GM12878 (cell line): Measurements from ENCODE around the gene TBC1D10A. TPM values are rescaled to one million over a fixed set of nuclear protein-coding genes. Genes with fewer than 3 reads are reported as not detected.

Source experiments
- ESRRA ChIP-seq: IDR thresholded peaks from 2 replicates; pipeline ENCODE4 v1.6.1; 2012; ENCODE audit warnings: mild to moderate bottlenecking, low read length, improper control_type of control experiment
- FOS ChIP-seq: IDR thresholded peaks from 3 replicates; pipeline ENCODE4 v1.6.1; 2011; ENCODE audit warnings: borderline replicate concordance; ENCODE audit not compliant: insufficient read length; ENCODE audit errors: extremely low read depth
- PAX8 ChIP-seq: fragments of 450-650 bp; IDR thresholded peaks from 2 replicates; pipeline ENCODE4 v1.6.1; 2017; ENCODE audit warnings: mild to moderate bottlenecking, moderate library complexity
- SMAD1 ChIP-seq: fragments of 450-650 bp; IDR thresholded peaks from 2 replicates; pipeline ENCODE4 v1.6.1; 2018; ENCODE audit warnings: mild to moderate bottlenecking, low read depth; ENCODE audit not compliant: partially characterized antibody
- ZNF207 ChIP-seq: fragments of 450-650 bp; IDR thresholded peaks from 2 replicates; pipeline ENCODE4 v1.6.1; 2014; ENCODE audit warnings: antibody characterized with exemption, mild to moderate bottlenecking, borderline replicate concordance
- ZNF687 ChIP-seq: fragments of 450-650 bp; IDR thresholded peaks from 2 replicates; pipeline ENCODE4 v1.6.1; 2017; ENCODE audit warnings: mild to moderate bottlenecking, moderate library complexity
- polyA plus RNA-seq, 11 experiments: library from polyadenylated mRNA; depleted of rRNA in 4 of 11; unstranded in 6 of 11; stranded (reverse) in 5 of 11; fragments of >200 nt; fragmentation: Nextera tagmentation in 4 of 11; fragmentation: Illumina TruSeq in 1 of 11; extraction: Ambion mirVana in 4 of 11; extraction: Trizol in 1 of 11; gene quantifications; 1 replicate in 1 of 11; 2 replicates in 10 of 11; pipeline versions ENCODE4 v1.2.1 to v1.2.3, GENCODE V29; 2011 to 2016; ENCODE audit warnings: inconsistent platforms in 2 of 11, missing spikeins in 2 of 11, low read depth in 1 of 11
- total RNA-seq, 4 experiments: library from RNA; depleted of rRNA in 3 of 4; stranded (reverse); fragments of >200 nt in 3 of 4; fragmentation: Illumina TruSeq in 1 of 4; extraction: Trizol in 1 of 4; gene quantifications; 2 replicates each; pipeline versions ENCODE4 v1.2.1 to v1.2.3, GENCODE V29; 2013 to 2021

TBC1D10A gene
- total and polyA plus RNA-seq, 10 of the 15 experiments (the other 5 are each of a cell fraction or from before 2014, with no cell fraction given): 0.27 to 25.7 (median 15.3) TPM

- TF ChIP-seq ZNF687: no peak
- TF ChIP-seq PAX8: no peak
- TF ChIP-seq ZNF207: no peak
- no peak for TF ChIP-seq FOS
- TF ChIP-seq ESRRA: no peak
- no peak for TF ChIP-seq SMAD1
Observed at GRCh38 chr22:30344447-30345200, 17.9 kb upstream of the TBC1D10A start (continued).
